GM12891 (cell line): ENCODE results near the gene UGT1A4.
"Not testable (repeated sequence)": the region's sequence is repeated elsewhere in the genome, so short reads cannot be mapped to it uniquely, and the experiment has no call there.

Experiments
- DNase-seq: peaks from one replicate; pipeline ENCODE4 v3.0.0; 2011; ENCODE audit warnings: low spot score; ENCODE audit not compliant: insufficient read length
- FAIRE-seq: peaks from 2 replicates; lab custom pipeline; 2011; peaks lifted over from hg19 to GRCh38; lab: Jason Lieb, UNC
- PAX5 ChIP-seq: IDR thresholded peaks from 2 replicates; pipeline ENCODE4 v1.6.1; 2011; ENCODE audit warnings: low read length, moderate library complexity, mild to moderate bottlenecking; ENCODE audit not compliant: insufficient read depth, severe bottlenecking
- POLR2A ChIP-seq: IDR thresholded peaks from 2 replicates; pipeline ENCODE4 v1.6.1; 2011; ENCODE audit warnings: low read depth, low read length, control low read depth
- POLR2AphosphoS5 ChIP-seq: IDR thresholded peaks from 2 replicates; pipeline ENCODE4 v1.6.1; 2011; ENCODE audit warnings: low read depth, low read length, control low read depth
- POU2F2 ChIP-seq: IDR thresholded peaks from 2 replicates; pipeline ENCODE4 v1.6.1; 2011; ENCODE audit warnings: low read depth, mild to moderate bottlenecking, control low read depth, low read length, moderate library complexity
- SPI1 ChIP-seq: IDR thresholded peaks from 2 replicates; pipeline ENCODE4 v1.6.1; 2011; ENCODE audit warnings: low read depth, low read length, control low read depth
- TAF1 ChIP-seq: IDR thresholded peaks from 2 replicates; pipeline ENCODE4 v1.6.1; 2011; ENCODE audit warnings: low read depth, low read length, control low read depth

Gene UGT1A4

GRCh38 chr2:233698740-233699139 lies 19.8 kb upstream of the UGT1A4 start:
- FAIRE-seq (no peak), DNase-seq (no peak)
- TF ChIP-seq TAF1 (no peak), POLR2AphosphoS5 (no peak), SPI1 (no peak), POLR2A (no peak), PAX5 (no peak), POU2F2 (no peak)

DNA sequence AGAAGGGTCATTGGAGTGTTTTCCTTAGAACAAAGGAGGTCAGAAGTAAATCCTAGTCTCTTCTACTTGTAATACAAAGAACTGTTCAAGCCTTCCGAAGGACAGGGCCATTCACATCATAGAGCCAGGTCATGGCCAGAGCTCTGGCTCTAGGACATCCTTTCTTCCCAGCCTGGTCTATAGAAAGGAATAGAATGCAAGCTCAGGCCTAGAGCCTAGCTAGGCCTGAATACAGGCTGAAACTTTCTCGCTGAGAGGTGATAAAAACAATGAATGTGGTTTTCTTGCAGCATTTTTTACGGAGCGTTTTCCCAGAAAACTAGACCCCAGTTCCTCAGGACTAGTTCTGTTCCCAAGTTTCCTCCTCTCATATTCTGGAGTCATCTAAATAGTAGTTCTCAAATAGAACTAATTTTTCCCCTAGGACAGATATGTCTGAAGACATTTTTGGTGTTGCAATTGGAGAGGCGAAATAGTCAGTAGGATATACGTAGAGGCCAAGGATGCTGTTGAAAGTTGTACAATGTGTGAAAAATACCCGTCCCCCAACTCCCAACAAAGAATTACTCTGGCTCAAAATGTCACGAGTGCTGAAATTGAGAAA lies 19.0 kb upstream of the UGT1A4 start:
- TF ChIP-seq SPI1: no peak
- DNase-seq: no peak
- FAIRE-seq: no peak

- DNase-seq (no peak), FAIRE-seq (no peak)
- TF ChIP-seq POLR2AphosphoS5 (no peak), SPI1 (no peak), POLR2A (no peak)
Measured at GRCh38 chr2:233700028-233700635, 18.4 kb upstream of the UGT1A4 start.

DNA sequence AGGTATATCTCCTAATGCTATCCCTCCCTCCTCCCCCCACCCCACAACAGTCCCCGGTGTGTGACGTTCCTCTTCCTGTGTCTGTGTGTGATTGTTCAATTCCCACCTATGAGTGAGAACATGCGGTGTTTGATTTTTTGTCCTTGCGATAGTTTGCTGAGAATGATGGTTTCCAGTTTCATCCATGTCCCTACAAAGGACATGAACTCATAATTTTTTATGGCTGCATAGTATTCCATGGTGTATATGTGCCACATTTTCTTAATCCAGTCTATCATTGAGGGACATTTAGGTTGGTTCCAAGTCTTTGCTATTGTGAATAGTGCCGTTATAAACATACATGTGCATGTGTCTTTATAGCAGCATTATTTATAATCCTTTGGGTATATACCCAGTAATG lies 17.7 kb upstream of the UGT1A4 start:
- DNase-seq, FAIRE-seq: not testable (repeated sequence)

DNA sequence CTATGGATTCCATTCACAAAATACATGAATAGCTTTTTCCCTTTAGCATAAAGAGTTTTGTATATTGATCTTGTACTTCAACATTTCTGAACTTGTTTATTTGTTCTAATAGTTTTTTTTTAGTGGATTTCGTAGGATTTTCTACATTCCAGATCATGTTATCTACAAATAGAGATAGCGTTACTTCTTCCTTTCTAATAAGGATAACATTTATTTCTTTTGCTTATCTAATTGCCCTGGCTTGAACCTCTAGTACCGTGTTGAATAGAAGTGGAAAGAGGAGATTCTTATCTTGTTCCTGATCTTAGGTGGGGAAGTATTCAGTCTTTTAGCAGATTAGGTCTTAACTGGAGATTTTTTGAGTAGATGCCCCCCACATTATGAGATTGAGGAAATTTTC lies 16.3 kb upstream of the UGT1A4 start:
- DNase-seq (no peak), FAIRE-seq (no peak)
- TF ChIP-seq POU2F2 (no peak), POLR2AphosphoS5 (no peak), POLR2A (no peak), TAF1 (no peak), PAX5 (no peak), SPI1 (no peak)

- FAIRE-seq (no peak), DNase-seq (no peak)
- TF ChIP-seq TAF1 (no peak), PAX5 (no peak), SPI1 (no peak), POLR2AphosphoS5 (no peak), POLR2A (no peak), POU2F2 (no peak)
Measured at GRCh38 chr2:233705911-233706506, 12.5 kb upstream of the UGT1A4 start.

DNA sequence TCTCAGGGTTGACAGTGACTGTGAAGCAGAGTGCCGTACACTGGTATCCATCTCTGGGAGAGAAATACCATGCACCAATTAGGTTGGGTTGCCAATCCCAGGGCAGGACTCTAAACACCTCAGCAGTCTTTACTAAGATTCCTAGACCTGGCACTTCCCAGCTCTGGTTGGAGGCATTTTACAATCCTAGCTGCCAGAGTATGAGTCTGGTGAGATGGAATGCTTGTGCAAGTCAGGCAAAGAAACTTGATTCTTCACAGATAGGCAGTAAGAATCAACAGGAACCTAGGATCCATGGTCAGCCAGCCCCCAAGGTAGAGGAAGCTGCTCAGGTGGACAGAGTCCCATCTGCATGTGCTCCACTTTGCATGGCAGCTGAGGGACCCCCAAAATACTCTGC lies 11.8 kb upstream of the UGT1A4 start:
- TF ChIP-seq POU2F2 (no peak), POLR2AphosphoS5 (no peak), POLR2A (no peak), SPI1 (no peak), PAX5 (no peak), TAF1 (no peak)
- DNase-seq: no peak
- no peak for FAIRE-seq

- FAIRE-seq (no peak), DNase-seq (no peak)
- TF ChIP-seq SPI1 (no peak), PAX5 (no peak), TAF1 (no peak), POLR2AphosphoS5 (no peak), POLR2A (no peak), POU2F2 (no peak)
Measured at GRCh38 chr2:233707940-233708644, 10.4 kb upstream of the UGT1A4 start.

DNA sequence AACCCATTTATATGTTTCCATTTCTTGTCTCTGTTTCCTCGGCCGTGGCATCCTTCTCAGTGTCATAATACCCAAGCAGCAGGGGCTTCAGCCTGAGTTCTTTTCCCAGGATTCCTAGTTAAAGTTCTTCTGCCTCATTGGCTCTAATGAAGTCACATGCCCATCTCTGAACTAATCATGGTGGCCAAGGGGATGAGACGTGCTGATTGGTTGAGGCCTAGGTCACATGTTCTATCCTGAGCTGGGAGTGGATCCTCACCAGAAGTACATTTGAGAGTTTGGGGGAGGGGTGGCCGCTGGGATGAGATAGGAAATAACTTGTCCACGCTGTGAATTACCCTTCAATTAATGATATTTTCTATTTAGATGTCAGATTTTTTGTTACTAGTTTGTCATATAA lies 9.6 kb upstream of the UGT1A4 start:
- DNase-seq: no peak
- TF ChIP-seq SPI1: no peak
- TF ChIP-seq POU2F2: no peak
- no peak for TF ChIP-seq POLR2A
- no peak for TF ChIP-seq POLR2AphosphoS5
- no peak for TF ChIP-seq PAX5
- no peak for FAIRE-seq

- TF ChIP-seq TAF1: no peak
- TF ChIP-seq POU2F2: no peak
- no peak for TF ChIP-seq PAX5
- no peak for TF ChIP-seq POLR2AphosphoS5
- TF ChIP-seq SPI1: no peak
- TF ChIP-seq POLR2A: no peak
- peak; percentile 33 for DNase-seq
- FAIRE-seq: peak; percentile 77
Measured at GRCh38 chr2:233711312-233712008, 7.1 kb upstream of the UGT1A4 start.
